Activated CD4-positive, alpha-beta memory T cell treated with anti-CD3 and anti-CD28 coated beads, Interleukin-2, amount 10 ng/mL, durations not matched to agents 7 days and 5 days (primary cell): ENCODE results near the gene ADAM12. TPM values are rescaled to one million over a fixed set of nuclear protein-coding genes. Genes with fewer than 3 reads are reported as not detected.
A peak's percentile ranks its signal among the peaks of the same experiment; 100 is the strongest.

ENCODE experiments used
- CTCF ChIA-PET: fragments of 350-600 bp; sonication (Branson Sonifier 250); formaldehyde crosslinking; loops from one replicate; lab custom pipeline; 2021; ENCODE audit warnings: antibody characterized with exemption, inconsistent platforms; lab: Charles Lee
- POLR2A ChIA-PET: fragments of 350-600 bp; sonication (Branson Sonifier 250); formaldehyde crosslinking; loops from one replicate; lab custom pipeline; 2021; ENCODE audit warnings: antibody characterized with exemption; lab: Charles Lee
- DNase-seq: peaks from one replicate; pipeline ENCODE4 v3.0.0-alpha.2; 2020
- H3K27ac Mint-ChIP-seq: one replicate; pipeline ENCODE4 v1.8.0; 2021; ENCODE audit warnings: mild to moderate bottlenecking, mixed read lengths
- H3K27me3 Mint-ChIP-seq: one replicate; pipeline ENCODE4 v1.8.0; 2021; ENCODE audit warnings: mixed read lengths
- H3K36me3 Mint-ChIP-seq: one replicate; pipeline ENCODE4 v1.8.0; 2021; ENCODE audit warnings: low read depth, mixed read lengths
- H3K4me1 Mint-ChIP-seq: one replicate; pipeline ENCODE4 v1.8.0; 2021; ENCODE audit warnings: mixed read lengths
- H3K4me3 Mint-ChIP-seq: one replicate; pipeline ENCODE4 v1.8.0; 2021; ENCODE audit warnings: mild to moderate bottlenecking, mixed read lengths
- H3K9me3 Mint-ChIP-seq: one replicate; pipeline ENCODE4 v1.8.0; 2021; ENCODE audit warnings: mixed read lengths
- total RNA-seq, 2 experiments: library from RNA; stranded (reverse); gene quantifications; one replicate each; pipeline ENCODE4 v1.2.3, GENCODE V29; 2021

Gene ADAM12
- total RNA-seq, 2 experiments from 2014 or later, result 1.2 to 1.3 TPM

DNA sequence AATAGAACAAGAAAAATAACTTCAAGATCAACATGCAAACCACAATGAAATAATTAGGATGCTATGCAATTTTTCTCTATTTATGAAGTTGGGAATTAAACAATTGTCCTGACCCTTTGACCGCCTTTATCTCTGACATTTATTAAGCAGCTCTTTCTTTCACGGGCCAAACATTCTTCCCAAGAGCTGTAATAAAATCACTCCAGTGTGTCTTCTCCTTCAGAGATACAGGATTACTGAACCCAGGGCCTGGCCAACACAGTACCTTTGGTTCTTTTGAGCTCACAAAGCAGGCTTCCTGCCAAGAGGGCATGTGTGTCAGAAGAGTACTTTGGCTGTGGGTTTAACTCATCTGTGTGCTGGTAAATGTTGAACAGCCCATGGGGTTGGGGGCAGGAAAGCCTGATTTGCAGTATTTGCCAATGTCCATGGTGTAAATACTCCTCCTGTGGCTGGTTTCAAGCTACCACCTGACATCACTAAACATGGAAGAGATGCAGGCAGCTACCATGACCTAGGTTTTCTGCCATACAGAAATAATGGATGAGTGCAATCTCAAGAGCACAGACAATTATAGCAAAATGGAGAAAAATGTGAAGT, 370.2 kb downstream of the ADAM12 start:
- Mint-ChIP-seq H3K27me3 (no peaks in the 10 kb centered on the region), H3K27ac (no peak overlapping the region), H3K4me3 (no peak overlapping the region), H3K36me3 (no peaks in the 10 kb centered on the region), H3K4me1 (peaks cover 5% of the 10 kb centered on the region), H3K9me3 (peaks cover 2% of the 10 kb centered on the region)
- ChIA-PET POLR2A (no interaction called here), CTCF (interaction anchor here (1.1 kb wide), 1 partner anchor 13 kb away, joined by 3 read pairs; no protein-coding TSS in a partner anchor)
- no peak for DNase-seq

DNA sequence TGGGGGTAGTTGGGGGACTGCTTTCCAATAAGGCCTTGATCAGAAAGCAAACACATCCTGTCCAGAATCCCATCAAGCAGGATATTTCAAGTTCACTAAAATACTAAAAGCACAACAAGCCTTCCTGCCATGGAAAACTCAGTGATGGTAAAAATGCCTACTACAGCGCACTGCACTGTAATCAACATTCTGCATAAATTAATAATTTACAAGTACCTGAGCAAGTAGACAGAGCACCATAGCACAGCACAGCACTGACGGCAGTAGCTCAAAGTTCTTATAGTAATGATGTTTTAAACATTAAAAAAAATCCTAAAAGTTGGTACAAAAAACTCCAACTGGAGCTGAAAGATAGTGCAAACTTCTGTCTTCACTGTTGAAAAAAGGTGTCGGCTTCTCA, 371.4 kb downstream of the ADAM12 start:
- no peaks in the 10 kb centered on the region for H3K27me3 Mint-ChIP-seq
- H3K9me3 Mint-ChIP-seq, result peaks cover 2% of the 10 kb centered on the region
- peaks cover 8% of the 10 kb centered on the region for H3K4me1 Mint-ChIP-seq
- no peaks in the 10 kb centered on the region for H3K36me3 Mint-ChIP-seq
- no peak overlapping the region for H3K27ac Mint-ChIP-seq
- CTCF ChIA-PET, result no interaction called here
- no peak for DNase-seq
- no peak overlapping the region for H3K4me3 Mint-ChIP-seq
- POLR2A ChIA-PET, result no interaction called here

DNA sequence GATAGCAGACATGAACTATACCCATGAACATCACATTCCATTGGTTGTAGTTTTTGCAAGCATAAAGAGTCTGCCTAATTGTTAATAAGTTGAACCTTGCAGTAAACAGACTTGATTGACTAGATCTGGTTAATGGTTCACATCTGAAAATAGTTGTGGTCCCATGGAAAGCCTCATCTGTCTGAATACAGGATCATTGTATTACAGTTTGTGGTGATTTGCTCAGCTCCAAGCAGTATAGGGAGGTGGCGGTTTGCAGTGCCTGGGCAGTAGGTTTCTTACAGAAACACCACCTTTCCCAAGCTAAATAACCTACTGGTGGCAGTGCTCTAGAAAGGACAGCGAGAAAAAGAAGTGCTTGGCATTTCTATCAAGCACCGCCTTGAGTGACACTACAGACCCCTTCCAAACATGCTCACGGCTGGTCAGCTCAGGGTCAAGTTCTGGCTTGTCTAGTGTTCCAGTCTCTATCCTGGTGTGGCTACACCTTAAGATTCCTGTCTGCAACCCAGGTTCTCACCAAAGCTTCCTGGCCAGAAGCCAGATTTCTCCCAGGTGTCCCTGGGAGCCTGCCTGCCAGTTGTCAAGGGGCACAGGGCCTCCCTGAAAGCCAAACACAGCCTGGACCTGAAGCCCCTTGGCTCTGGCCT, 372.0 kb downstream of the ADAM12 start:
- ChIA-PET POLR2A (no interaction called here), CTCF (no interaction called here)
- Mint-ChIP-seq H3K9me3 (peaks cover 2% of the 10 kb centered on the region), H3K4me1 (peaks cover 8% of the 10 kb centered on the region), H3K36me3 (no peaks in the 10 kb centered on the region), H3K4me3 (no peak overlapping the region), H3K27me3 (no peaks in the 10 kb centered on the region), H3K27ac (no peak overlapping the region)
- no peak for DNase-seq

DNA sequence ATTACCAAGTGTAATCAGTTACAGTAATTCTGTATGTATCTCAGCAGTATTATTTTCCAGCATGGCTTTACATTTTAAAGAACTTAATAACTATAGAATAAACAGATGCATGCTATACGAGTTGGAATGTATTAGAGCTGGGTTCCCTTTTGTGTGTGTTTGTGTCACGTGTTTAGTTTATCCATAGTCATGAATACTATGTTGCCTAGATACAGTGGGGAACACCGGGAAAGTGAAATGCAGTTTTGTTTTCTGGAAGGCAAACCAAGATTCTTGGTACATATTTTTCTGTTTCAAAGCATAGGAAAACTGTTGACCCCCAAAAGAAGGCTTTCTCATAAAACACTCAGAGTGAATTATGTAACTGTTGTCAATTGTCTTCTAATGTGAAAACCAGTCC, 372.9 kb downstream of the ADAM12 start:
- no peaks in the 10 kb centered on the region for H3K36me3 Mint-ChIP-seq
- ChIA-PET CTCF (no interaction called here), POLR2A (no interaction called here)
- H3K9me3 Mint-ChIP-seq, result peaks cover 2% of the 10 kb centered on the region
- no peaks in the 10 kb centered on the region for H3K27me3 Mint-ChIP-seq
- no peak for DNase-seq
- H3K27ac Mint-ChIP-seq, result no peak overlapping the region
- peaks cover 8% of the 10 kb centered on the region for H3K4me1 Mint-ChIP-seq
- H3K4me3 Mint-ChIP-seq, result no peak overlapping the region

DNA sequence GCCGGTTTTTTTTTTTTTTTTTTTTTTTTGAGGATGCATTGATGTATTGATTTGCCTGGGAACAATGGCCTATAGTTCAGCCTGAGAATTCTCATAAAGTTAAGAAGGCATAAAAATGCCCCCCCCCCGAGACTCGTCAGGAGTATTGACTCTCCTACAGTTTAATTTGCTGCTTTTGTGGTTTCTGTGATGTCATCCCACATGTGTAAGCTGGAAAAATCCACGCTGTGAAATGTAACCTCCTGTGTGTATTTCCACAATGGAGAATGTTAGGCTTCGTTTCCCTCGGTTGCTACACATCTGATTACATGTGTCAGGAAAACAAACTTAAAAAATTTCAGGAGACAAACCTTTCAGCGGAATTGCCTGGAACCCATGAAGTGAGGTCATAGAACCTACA, 374.0 kb downstream of the ADAM12 start:
- Mint-ChIP-seq H3K27me3 (no peaks in the 10 kb centered on the region), H3K4me3 (no peak overlapping the region), H3K4me1 (peaks cover 8% of the 10 kb centered on the region), H3K36me3 (no peaks in the 10 kb centered on the region), H3K27ac (no peak overlapping the region), H3K9me3 (peaks cover 2% of the 10 kb centered on the region)
- ChIA-PET CTCF (no interaction called here), POLR2A (no interaction called here)
- no peak for DNase-seq

DNA sequence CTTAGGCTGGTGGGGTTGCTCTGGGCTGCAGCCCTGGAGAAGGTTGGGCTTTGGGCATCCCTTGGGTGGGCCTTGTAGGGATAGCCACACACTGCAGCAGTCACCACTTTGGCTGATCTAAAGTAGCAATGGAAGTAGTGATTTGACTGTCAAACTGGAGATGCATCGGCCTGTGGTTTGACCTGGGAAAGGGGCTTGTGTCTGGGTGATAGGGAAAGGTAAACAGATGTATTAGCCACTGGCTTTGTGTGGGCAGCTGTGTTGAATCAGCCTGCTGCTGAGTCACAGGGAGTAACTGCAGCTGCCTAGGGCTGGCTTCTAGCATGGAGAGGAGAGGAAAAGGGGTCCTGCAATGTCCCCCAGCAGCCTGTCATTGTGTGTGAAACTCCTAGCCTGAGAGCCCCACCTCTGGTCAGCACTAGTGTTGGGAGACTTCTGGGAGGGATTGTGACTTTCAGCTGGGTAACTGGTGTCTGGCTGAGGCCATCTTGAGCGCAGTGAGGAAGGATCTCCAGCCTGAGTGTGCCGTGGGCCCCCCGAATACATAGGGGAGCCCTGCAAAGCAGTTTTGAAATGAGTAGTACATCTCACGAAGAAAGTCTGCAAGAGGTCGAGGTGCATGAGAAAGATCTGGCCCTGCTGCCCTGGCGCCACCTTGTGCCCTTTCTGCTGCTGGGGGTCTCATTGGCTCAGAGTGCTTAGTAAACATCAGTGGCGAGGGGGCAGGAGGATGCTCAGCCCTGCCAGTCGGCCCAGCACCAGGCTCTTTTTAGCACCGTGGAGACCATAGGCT, 374.6 kb downstream of the ADAM12 start:
- Mint-ChIP-seq H3K4me3 (no peak overlapping the region), H3K9me3 (peaks cover under 1% of the 10 kb centered on the region), H3K27me3 (no peaks in the 10 kb centered on the region), H3K4me1 (peaks cover 8% of the 10 kb centered on the region), H3K27ac (peak overlapping the region; percentile 44), H3K36me3 (no peaks in the 10 kb centered on the region)
- no peak for DNase-seq
- CTCF ChIA-PET, result no interaction called here
- POLR2A ChIA-PET, result no interaction called here

DNA sequence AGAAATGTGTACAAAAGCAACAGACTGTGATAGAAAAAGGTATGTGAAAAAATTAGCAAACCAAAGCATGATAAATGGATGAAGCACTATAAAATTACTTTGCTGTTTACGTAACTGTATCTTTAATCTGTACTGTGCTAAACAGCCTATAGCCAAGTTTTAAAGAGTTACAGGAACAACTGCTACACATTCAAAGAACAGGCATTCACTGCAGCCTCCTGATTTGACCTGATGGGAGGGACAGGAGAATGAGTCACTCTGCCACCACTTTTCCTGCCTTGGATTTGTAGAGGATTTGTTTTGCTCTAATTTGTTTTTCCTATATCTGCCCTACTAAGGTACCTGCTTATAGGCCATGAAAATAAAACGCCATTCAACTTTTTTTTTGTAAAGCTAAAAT, 375.8 kb downstream of the ADAM12 start:
- ChIA-PET POLR2A (no interaction called here), CTCF (no interaction called here)
- no peak for DNase-seq
- no peaks in the 10 kb centered on the region for H3K27me3 Mint-ChIP-seq
- no peak overlapping the region for H3K4me3 Mint-ChIP-seq
- H3K36me3 Mint-ChIP-seq, result no peaks in the 10 kb centered on the region
- no peak overlapping the region for H3K27ac Mint-ChIP-seq
- no peaks in the 10 kb centered on the region for H3K9me3 Mint-ChIP-seq
- H3K4me1 Mint-ChIP-seq, result peaks cover 8% of the 10 kb centered on the region

DNA sequence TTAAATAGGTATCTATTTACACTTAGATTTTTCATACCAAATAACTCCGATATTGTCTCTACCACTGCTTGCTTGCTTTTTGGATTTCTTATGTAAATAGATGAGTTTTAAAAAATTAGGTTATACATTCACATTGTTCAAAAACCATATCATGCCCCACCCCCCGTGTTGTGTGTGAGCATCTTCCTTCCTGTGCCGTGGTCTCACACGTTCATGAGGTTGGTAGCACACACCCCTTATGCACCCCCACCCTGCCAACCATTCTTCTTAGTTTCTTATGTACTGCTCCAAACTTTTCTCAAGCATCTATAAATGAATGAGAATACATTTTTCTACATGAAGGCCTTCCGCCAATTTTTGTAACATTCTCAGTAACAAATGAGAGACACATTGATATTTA, 376.3 kb downstream of the ADAM12 start:
- H3K36me3 Mint-ChIP-seq, result no peaks in the 10 kb centered on the region
- ChIA-PET CTCF (no interaction called here), POLR2A (no interaction called here)
- H3K4me3 Mint-ChIP-seq, result no peak overlapping the region
- H3K27me3 Mint-ChIP-seq, result no peaks in the 10 kb centered on the region
- no peak overlapping the region for H3K27ac Mint-ChIP-seq
- peaks cover 8% of the 10 kb centered on the region for H3K4me1 Mint-ChIP-seq
- DNase-seq, result no peak
- no peaks in the 10 kb centered on the region for H3K9me3 Mint-ChIP-seq

DNA sequence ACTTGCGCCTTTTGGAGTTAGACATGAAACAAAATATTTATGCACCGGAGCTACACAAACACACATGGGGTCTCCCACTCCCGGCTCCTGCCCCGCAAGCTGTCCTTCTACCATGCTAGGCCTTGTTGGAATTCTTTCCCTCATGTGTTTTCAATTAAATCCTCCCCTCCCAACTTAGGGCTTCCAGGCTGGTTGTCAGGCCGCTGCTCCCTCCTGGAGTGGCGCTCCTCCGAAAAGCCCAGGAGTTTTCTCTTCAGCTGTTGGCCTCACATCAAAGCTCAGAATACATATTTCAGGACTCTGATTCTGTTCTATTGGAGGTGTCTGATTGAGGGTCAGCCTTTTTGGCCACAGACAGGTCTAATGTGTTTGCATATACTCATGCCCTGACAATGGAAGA, 378.6 kb downstream of the ADAM12 start:
- CTCF ChIA-PET, result no interaction called here
- H3K4me1 Mint-ChIP-seq, result peaks cover 8% of the 10 kb centered on the region
- POLR2A ChIA-PET, result no interaction called here
- no peaks in the 10 kb centered on the region for H3K36me3 Mint-ChIP-seq
- no peak overlapping the region for H3K27ac Mint-ChIP-seq
- H3K27me3 Mint-ChIP-seq, result peaks cover 1% of the 10 kb centered on the region
- no peaks in the 10 kb centered on the region for H3K9me3 Mint-ChIP-seq
- no peak overlapping the region for H3K4me3 Mint-ChIP-seq
- DNase-seq, result no peak

DNA sequence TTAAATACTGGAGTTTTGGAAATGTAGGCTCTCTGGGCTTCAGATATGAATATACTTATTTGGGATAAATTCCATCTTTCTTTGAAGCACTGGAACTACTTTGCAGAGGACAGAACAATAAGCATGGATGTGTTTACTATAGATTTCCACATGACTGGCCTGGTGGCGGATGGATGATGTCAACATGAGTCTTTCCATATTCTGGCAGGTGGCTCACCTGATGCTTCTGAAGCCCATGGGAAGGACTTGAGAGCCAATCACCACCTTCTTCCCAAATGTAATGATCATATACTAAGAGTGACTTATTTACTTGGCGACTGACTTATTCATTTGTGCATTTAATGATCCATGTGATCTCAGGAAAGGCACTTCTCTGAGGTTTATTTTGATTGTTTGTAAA, 381.4 kb downstream of the ADAM12 start:
- DNase-seq, result no peak
- Mint-ChIP-seq H3K4me1 (peaks cover under 1% of the 10 kb centered on the region), H3K36me3 (no peaks in the 10 kb centered on the region), H3K27ac (no peak overlapping the region), H3K9me3 (no peaks in the 10 kb centered on the region), H3K4me3 (no peak overlapping the region), H3K27me3 (peaks cover 3% of the 10 kb centered on the region)
- POLR2A ChIA-PET, result no interaction called here
- CTCF ChIA-PET, result no interaction called here

DNA sequence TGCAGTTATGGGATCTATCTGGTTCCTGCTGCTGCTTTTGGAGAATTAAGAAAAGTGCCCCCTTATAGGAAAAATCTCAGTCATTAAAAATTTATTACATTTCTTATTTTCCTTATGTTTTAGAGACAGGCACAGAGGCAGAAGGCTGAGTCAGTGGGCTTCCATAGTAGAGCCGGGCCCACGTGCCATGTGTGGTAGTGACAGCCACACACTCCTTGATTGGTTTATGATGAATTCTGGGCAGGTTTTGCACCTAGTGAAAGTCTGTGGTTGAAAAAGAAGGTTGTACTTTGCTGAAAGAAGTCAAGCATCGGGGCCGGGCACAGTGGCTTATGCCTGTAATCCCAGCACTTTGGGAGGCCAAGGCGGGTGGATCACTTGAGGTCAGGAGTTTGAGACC, 382.0 kb downstream of the ADAM12 start:
- Mint-ChIP-seq H3K27me3 (peaks cover 3% of the 10 kb centered on the region), H3K4me1 (no peaks in the 10 kb centered on the region), H3K9me3 (no peaks in the 10 kb centered on the region), H3K36me3 (no peaks in the 10 kb centered on the region), H3K4me3 (no peak overlapping the region), H3K27ac (no peak overlapping the region)
- CTCF ChIA-PET, result no interaction called here
- POLR2A ChIA-PET, result no interaction called here
- DNase-seq, result no peak

DNA sequence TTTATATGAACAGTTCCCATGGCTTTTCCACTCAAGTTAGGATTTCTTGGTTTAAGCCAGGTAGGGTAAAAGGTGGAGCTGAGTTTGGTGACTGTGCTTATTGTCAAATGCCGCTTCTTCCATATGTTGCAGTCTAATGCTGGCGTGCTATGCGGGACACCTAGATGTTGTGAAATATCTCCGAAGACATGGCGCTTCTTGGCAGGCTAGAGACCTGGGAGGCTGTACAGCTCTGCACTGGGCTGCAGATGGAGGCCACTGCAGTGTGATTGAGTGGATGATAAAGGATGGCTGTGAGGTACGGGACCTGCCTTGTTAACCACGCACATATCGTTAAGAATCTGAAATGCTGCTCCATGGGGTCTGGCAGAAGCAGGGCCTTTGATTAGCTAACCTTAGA, 383.5 kb downstream of the ADAM12 start:
- ChIA-PET POLR2A (no interaction called here), CTCF (interaction anchor here (1.6 kb wide), 1 partner anchor 14 kb away, joined by 3 read pairs; no protein-coding TSS in a partner anchor)
- Mint-ChIP-seq H3K27ac (no peak overlapping the region), H3K36me3 (no peaks in the 10 kb centered on the region), H3K9me3 (no peaks in the 10 kb centered on the region), H3K27me3 (peaks cover 3% of the 10 kb centered on the region), H3K4me1 (peaks cover 1% of the 10 kb centered on the region), H3K4me3 (no peak overlapping the region)
- no peak for DNase-seq

DNA sequence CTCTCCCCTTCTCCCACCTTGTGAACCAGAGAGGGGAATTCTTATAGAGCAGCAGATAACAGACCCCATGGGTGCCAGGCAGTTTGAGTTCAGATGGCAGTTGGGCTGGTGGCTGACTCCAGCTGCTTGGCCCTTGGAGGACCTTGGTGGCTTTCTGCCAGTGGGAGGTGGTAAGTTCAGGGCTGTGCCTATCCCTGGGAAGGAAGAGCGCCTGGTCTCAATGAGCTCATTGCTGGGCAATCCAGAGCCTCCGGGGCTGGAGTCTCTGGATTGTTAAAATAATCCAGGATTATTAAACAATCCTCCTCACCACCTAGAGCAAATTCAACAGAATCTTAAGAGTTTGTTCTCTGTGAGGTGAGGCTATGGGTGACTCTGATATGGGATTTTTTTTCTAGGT, 386.7 kb downstream of the ADAM12 start:
- H3K36me3 Mint-ChIP-seq, result no peaks in the 10 kb centered on the region
- peaks cover 5% of the 10 kb centered on the region for H3K4me1 Mint-ChIP-seq
- H3K27ac Mint-ChIP-seq, result no peak overlapping the region
- ChIA-PET POLR2A (no interaction called here), CTCF (no interaction called here)
- DNase-seq, result no peak
- peaks cover 6% of the 10 kb centered on the region for H3K27me3 Mint-ChIP-seq
- H3K9me3 Mint-ChIP-seq, result no peaks in the 10 kb centered on the region
- H3K4me3 Mint-ChIP-seq, result no peak overlapping the region
